Mesodermal cell (in vitro differentiated cells): ENCODE measurements around the gene IGF2R.
"Not testable (repeated sequence)": the region's sequence is repeated elsewhere in the genome, so short reads cannot be mapped to it uniquely, and the experiment has no call there.

Experiments
- H3K27ac ChIP-seq: 2 replicates; pipeline ENCODE4 v1.7.0; 2013; ENCODE audit warnings: mild to moderate bottlenecking, low read depth, low read length, moderate library complexity; ENCODE audit not compliant: severe bottlenecking
- H3K36me3 ChIP-seq: 2 replicates; pipeline ENCODE4 v1.7.1; 2013; ENCODE audit warnings: mild to moderate bottlenecking, low read length, moderate library complexity; ENCODE audit not compliant: control insufficient read depth, insufficient read depth
- H3K4me1 ChIP-seq: one replicate; pipeline ENCODE4 v1.7.1; 2013; ENCODE audit warnings: mild to moderate bottlenecking, low read length; ENCODE audit not compliant: insufficient read depth, control insufficient read depth, poor library complexity, severe bottlenecking
- H3K4me3 ChIP-seq: 2 replicates; pipeline ENCODE4 v1.7.0; 2013; ENCODE audit warnings: low read length, control low read depth, mild to moderate bottlenecking; ENCODE audit not compliant: insufficient read depth, poor library complexity, severe bottlenecking; ENCODE audit errors: extremely low read depth
- H3K9me3 ChIP-seq: 2 replicates; pipeline ENCODE4 v1.7.1; 2013; ENCODE audit warnings: mild to moderate bottlenecking, low read length, moderate library complexity; ENCODE audit not compliant: control insufficient read depth
- WGBS, 2 experiments: methylation state at CpG; one replicate each; pipeline ENCODE4 v1.1.5; 2013; ENCODE audit warnings: missing lambda C conversion rate in 2 of 2; ENCODE audit not compliant: insufficient coverage in 2 of 2; 5-methylcytosine and 5-hydroxymethylcytosine counted together

Gene IGF2R

GRCh38 chr6:160131636-160132296 lies 162.9 kb downstream of the IGF2R start:
- Histone ChIP-seq H3K4me3 (no peak overlapping the region), H3K27ac (no peak overlapping the region), H3K4me1 (no peaks in the 10 kb centered on the region), H3K9me3 (no peaks in the 10 kb centered on the region), H3K36me3 (no peaks in the 10 kb centered on the region)
- WGBS, 2 experiments = 90 to 92% methylated on average over 17 to 18 of the region's 19 CpGs

GRCh38 chr6:160132297-160132637 lies 163.4 kb downstream of the IGF2R start:
- H3K4me3 ChIP-seq = no peak overlapping the region
- no peak overlapping the region for H3K27ac ChIP-seq
- whole genome bisulfite sequencing, 2 experiments = 71 to 95% methylated on average over 2 to 3 of the region's 4 CpGs
- H3K4me1 ChIP-seq = no peaks in the 10 kb centered on the region
- H3K36me3 ChIP-seq = no peaks in the 10 kb centered on the region
- no peaks in the 10 kb centered on the region for H3K9me3 ChIP-seq

GRCh38 chr6:160132776-160133338 lies 164.0 kb downstream of the IGF2R start:
- no peak overlapping the region for H3K4me3 ChIP-seq
- no peaks in the 10 kb centered on the region for H3K36me3 ChIP-seq
- H3K9me3 ChIP-seq = no peaks in the 10 kb centered on the region
- no peaks in the 10 kb centered on the region for H3K4me1 ChIP-seq
- 41 to 56% methylated on average over 9 to 11 of the region's 12 CpGs for WGBS, 2 experiments
- H3K27ac ChIP-seq = no peak overlapping the region

GRCh38 chr6:160133441-160134336 lies 164.8 kb downstream of the IGF2R start:
- no peaks in the 10 kb centered on the region for H3K9me3 ChIP-seq
- no peak overlapping the region for H3K27ac ChIP-seq
- no peaks in the 10 kb centered on the region for H3K36me3 ChIP-seq
- WGBS, 2 experiments = 89 to 90% methylated on average over 40 to 43 of the region's 47 CpGs
- H3K4me1 ChIP-seq = no peaks in the 10 kb centered on the region
- no peak overlapping the region for H3K4me3 ChIP-seq

- not testable (repeated sequence) for H3K4me3 ChIP-seq, H3K27ac ChIP-seq, H3K36me3 ChIP-seq, H3K9me3 ChIP-seq, H3K4me1 ChIP-seq
- 98 to 99% methylated on average over 20 of the region's 20 CpGs for WGBS, 2 experiments
Observed at GRCh38 chr6:160134337-160134751, 165.5 kb downstream of the IGF2R start.

- no peaks in the 10 kb centered on the region for H3K9me3 ChIP-seq
- no peaks in the 10 kb centered on the region for H3K36me3 ChIP-seq
- WGBS, 2 experiments = 93 to 98% methylated on average over 5 of the region's 6 CpGs
- H3K27ac ChIP-seq = no peak overlapping the region
- H3K4me3 ChIP-seq = no peak overlapping the region
- no peaks in the 10 kb centered on the region for H3K4me1 ChIP-seq
Observed at GRCh38 chr6:160134779-160135547, 166.1 kb downstream of the IGF2R start.

- H3K27ac ChIP-seq = no peak overlapping the region
- no peaks in the 10 kb centered on the region for H3K4me1 ChIP-seq
- no peaks in the 10 kb centered on the region for H3K9me3 ChIP-seq
- WGBS, 2 experiments = 87 to 89% methylated on average over 20 to 21 of the region's 21 CpGs
- no peaks in the 10 kb centered on the region for H3K36me3 ChIP-seq
- H3K4me3 ChIP-seq = no peak overlapping the region
Observed at GRCh38 chr6:160135907-160136655, 167.2 kb downstream of the IGF2R start.

GRCh38 chr6:160137130-160137988 lies 168.5 kb downstream of the IGF2R start:
- no peaks in the 10 kb centered on the region for H3K4me1 ChIP-seq
- no peaks in the 10 kb centered on the region for H3K36me3 ChIP-seq
- 64 to 65% methylated on average over 9 of the region's 12 CpGs for WGBS, 2 experiments
- H3K4me3 ChIP-seq = no peak overlapping the region
- no peaks in the 10 kb centered on the region for H3K9me3 ChIP-seq
- no peak overlapping the region for H3K27ac ChIP-seq

GRCh38 chr6:160137989-160138835 lies 169.3 kb downstream of the IGF2R start:
- H3K9me3 ChIP-seq = no peaks in the 10 kb centered on the region
- no peaks in the 10 kb centered on the region for H3K4me1 ChIP-seq
- no peaks in the 10 kb centered on the region for H3K36me3 ChIP-seq
- H3K4me3 ChIP-seq = no peak overlapping the region
- no peak overlapping the region for H3K27ac ChIP-seq
- 69 to 83% methylated on average over 1 to 8 of the region's 8 CpGs for WGBS, 2 experiments
